ENCODE results near the gene HOPX.

DNA sequence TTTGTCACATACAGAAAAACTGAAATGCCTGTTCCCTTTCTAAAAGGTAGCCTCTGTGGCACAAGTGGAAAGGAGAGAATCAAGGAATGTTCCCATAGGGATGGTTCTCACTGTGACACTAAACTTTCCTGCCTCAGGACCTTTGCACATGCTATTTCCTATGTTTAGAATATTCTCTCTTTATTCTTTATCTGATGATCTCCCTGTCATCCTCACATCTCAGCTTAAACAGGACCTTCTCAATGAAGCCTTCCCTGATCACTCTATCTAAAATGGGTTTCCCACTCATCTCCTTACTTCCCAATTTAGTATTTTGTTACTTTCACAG, 32.3 kb downstream of the HOPX start:
- TF ChIP-seq CREB1 (IDR thresholded peaks at IDR 0.05), result no peak
- TF ChIP-seq CBX8 (IDR thresholded peaks at IDR 0.05; ENCODE audit: borderline replicate concordance, low read depth, low read length), result no peak
- TF ChIP-seq ZNF274 (IDR thresholded peaks at IDR 0.05; ENCODE audit: borderline replicate concordance, extremely low read depth, low read length), result no peak
- no peak for TF ChIP-seq GABPA (IDR thresholded peaks at IDR 0.05; ENCODE audit: borderline replicate concordance, insufficient read depth, low read length)
- TF ChIP-seq POLR2AphosphoS5 (IDR thresholded peaks at IDR 0.05; ENCODE audit: low read depth, low read length), result no peak

Measured in H1 (cell line).